Esophagus squamous epithelium (tissue), 5 donors: Measurements from ENCODE around the gene ROR1. TPM values are rescaled to one million over a fixed set of nuclear protein-coding genes. Genes with fewer than 3 reads are reported as not detected.

ENCODE experiments used
- DNase-seq: peaks from one replicate; lab custom pipeline; 2025; lab: John Stamatoyannopoulos, UW
- H3K27ac ChIP-seq, 4 donors: fragments of 200-600 bp; sonication (generic); one replicate each; pipeline ENCODE4 v1.5.1; 2016 to 2019; ENCODE audit warnings: mild to moderate bottlenecking in 1 of 4
- H3K27me3 ChIP-seq, 4 donors: fragments of 200-600 bp; sonication (generic); 1 replicate in 3 of 4; 2 replicates in 1 of 4; pipeline versions ENCODE4 v1.5.1 to v1.6.0; 2017 to 2021; ENCODE audit warnings: antibody characterized with exemption in 1 of 4
- H3K36me3 ChIP-seq, 3 donors: fragments of 200-600 bp; sonication (generic); one replicate each; pipeline ENCODE4 v1.5.1; 2016 to 2019
- H3K4me1 ChIP-seq, 3 donors: fragments of 200-600 bp; sonication (generic); one replicate each; pipeline ENCODE4 v1.5.1; 2017 to 2019
- H3K4me3 ChIP-seq, 4 donors: fragments of 200-600 bp; sonication (generic); 1 replicate in 3 of 4; 2 replicates in 1 of 4; pipeline ENCODE4 v1.5.1; 2016 to 2019; ENCODE audit warnings: mild to moderate bottlenecking in 2 of 4, moderate library complexity in 1 of 4
- H3K9me3 ChIP-seq, 3 donors: fragments of 200-600 bp; sonication (generic); one replicate each; pipeline ENCODE4 v1.5.1; 2016 to 2019
- POLR2A ChIP-seq, 4 donors: fragments of 450-650 bp; IDR thresholded peaks; one replicate each; pipeline ENCODE4 v1.6.1; 2017; ENCODE audit warnings: antibody characterized with exemption in 4 of 4, mild to moderate bottlenecking in 4 of 4, moderate library complexity in 3 of 4
- WGBS, 2 donors: methylation state at CpG; one replicate each; pipeline ENCODE4 v1.1.5; 2018; 5-methylcytosine and 5-hydroxymethylcytosine counted together
- intact Hi-C: fragments of 100-400 bp; cut with DNase I; formaldehyde crosslinking; loops from one replicate; pipeline ENCODE4 v1.15.0; 2022
- total RNA-seq, 4 donors: library from RNA; depleted of rRNA; stranded (reverse); fragments of >200 nt; gene quantifications; one replicate each; pipeline ENCODE4 v1.1.0, GENCODE V29; 2016
- TF ChIP-seq, protein P1 (sequence below), 6 experiments: fragments of 450-650 bp in 4 of 6; fragments of 200-600 bp in 2 of 6; sonication (generic) in 2 of 6; IDR thresholded peaks; one replicate each; pipeline ENCODE4 v1.5.1; 2016 to 2019; ENCODE audit warnings: antibody characterized with exemption in 6 of 6, mild to moderate bottlenecking in 4 of 6, moderate library complexity in 4 of 6
- donor health status: DM: yes; HTN: yes; CAD: no.

Gene ROR1
- total RNA-seq, 4 donors from 2014 or later: 6.6 to 15.3 (median 9.4) TPM

GRCh38 chr1:63875636-63876035 is 101.8 kb downstream of the ROR1 start:
- no peak overlapping the region for H3K4me3 ChIP-seq
- intact Hi-C loops: no loop called here
- no peaks in the 10 kb centered on the region for H3K36me3 ChIP-seq
- no peaks in the 10 kb centered on the region for H3K27me3 ChIP-seq
- DNase-seq: no peak
- no peak for TF ChIP-seq POLR2A (IDR thresholded peaks at IDR 0.05)
- TF ChIP-seq, protein P1, sequence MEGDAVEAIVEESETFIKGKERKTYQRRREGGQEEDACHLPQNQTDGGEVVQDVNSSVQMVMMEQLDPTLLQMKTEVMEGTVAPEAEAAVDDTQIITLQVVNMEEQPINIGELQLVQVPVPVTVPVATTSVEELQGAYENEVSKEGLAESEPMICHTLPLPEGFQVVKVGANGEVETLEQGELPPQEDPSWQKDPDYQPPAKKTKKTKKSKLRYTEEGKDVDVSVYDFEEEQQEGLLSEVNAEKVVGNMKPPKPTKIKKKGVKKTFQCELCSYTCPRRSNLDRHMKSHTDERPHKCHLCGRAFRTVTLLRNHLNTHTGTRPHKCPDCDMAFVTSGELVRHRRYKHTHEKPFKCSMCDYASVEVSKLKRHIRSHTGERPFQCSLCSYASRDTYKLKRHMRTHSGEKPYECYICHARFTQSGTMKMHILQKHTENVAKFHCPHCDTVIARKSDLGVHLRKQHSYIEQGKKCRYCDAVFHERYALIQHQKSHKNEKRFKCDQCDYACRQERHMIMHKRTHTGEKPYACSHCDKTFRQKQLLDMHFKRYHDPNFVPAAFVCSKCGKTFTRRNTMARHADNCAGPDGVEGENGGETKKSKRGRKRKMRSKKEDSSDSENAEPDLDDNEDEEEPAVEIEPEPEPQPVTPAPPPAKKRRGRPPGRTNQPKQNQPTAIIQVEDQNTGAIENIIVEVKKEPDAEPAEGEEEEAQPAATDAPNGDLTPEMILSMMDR (IDR thresholded peaks at IDR 0.05): no peak
- peaks cover 0 to 59% (median 27%) of the 10 kb centered on the region in 3 donors for H3K4me1 ChIP-seq
- no peaks in the 10 kb centered on the region for H3K9me3 ChIP-seq
- no peak overlapping the region for H3K27ac ChIP-seq

- 71 to 84% methylated on average over 8 of the region's 8 CpGs for WGBS, 2 donors
- Histone ChIP-seq H3K4me1 (peaks cover 0 to 50% (median 18%) of the 10 kb centered on the region in 3 donors), H3K27me3 (no peaks in the 10 kb centered on the region), H3K27ac (no peak overlapping the region), H3K9me3 (no peaks in the 10 kb centered on the region), H3K4me3 (no peak overlapping the region), H3K36me3 (no peaks in the 10 kb centered on the region)
- no peak for DNase-seq
- TF ChIP-seq, protein P1 (IDR thresholded peaks at IDR 0.05): no peak
- no peak for TF ChIP-seq POLR2A (IDR thresholded peaks at IDR 0.05)
- intact Hi-C loops: no loop called here
Observed at GRCh38 chr1:63877021-63877767, 103.4 kb downstream of the ROR1 start.

DNA sequence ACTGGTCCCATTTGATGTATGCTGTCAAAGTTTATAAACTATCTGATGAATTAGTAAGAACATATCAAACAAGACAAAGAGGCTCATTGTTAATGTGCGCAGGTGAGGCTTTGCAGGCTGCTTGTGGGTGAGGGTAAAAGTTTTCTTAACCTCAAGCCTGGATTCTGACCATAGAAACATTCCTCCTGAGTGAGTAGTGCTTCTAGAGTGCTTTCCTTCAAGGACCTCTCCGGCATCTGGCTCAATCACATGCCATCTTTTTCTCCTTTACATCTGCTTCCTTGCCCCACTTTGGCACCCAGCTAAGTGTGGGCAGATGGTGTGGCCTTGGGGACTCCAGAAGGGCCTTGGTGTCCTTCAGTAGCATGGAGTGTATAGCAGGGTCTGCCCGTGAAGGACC is 104.0 kb downstream of the ROR1 start:
- TF ChIP-seq, protein P1 (IDR thresholded peaks at IDR 0.05): no peak
- no peak for TF ChIP-seq POLR2A (IDR thresholded peaks at IDR 0.05)
- Histone ChIP-seq H3K9me3 (no peaks in the 10 kb centered on the region), H3K27ac (no peak overlapping the region), H3K27me3 (no peaks in the 10 kb centered on the region), H3K36me3 (no peaks in the 10 kb centered on the region), H3K4me3 (no peak overlapping the region), H3K4me1 (peaks cover 0 to 50% (median 17%) of the 10 kb centered on the region in 3 donors)
- intact Hi-C loops: no loop called here
- WGBS, 2 donors: 67 to 91% methylated on average over 3 of the region's 3 CpGs
- no peak for DNase-seq

DNA sequence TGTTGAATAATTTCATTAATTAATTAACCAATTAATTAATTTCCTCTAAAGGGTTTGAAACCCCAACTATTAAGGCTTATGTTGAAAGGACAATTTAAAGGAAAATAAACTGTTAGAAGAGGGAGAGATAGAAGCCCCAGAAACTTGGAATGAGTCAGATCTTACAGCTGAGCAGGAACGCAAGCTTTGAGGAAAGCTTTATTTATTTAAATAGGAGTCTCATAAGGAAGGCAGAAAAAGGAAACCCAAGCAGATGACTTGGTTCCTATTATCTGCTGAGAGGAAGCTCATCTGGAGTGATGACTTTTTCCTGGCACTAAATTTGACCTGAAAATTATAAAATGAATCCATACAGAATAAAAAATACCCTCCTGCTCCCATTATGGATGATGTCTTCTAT is 105.1 kb downstream of the ROR1 start:
- no peaks in the 10 kb centered on the region for H3K27me3 ChIP-seq
- DNase-seq: no peak
- WGBS, 2 donors: 0 to 59% methylated on average over 1 of the region's 1 CpG
- H3K4me3 ChIP-seq: no peak overlapping the region
- H3K36me3 ChIP-seq: no peaks in the 10 kb centered on the region
- intact Hi-C loops: no loop called here
- peaks cover 0 to 49% (median 14%) of the 10 kb centered on the region in 3 donors for H3K4me1 ChIP-seq
- H3K9me3 ChIP-seq: no peaks in the 10 kb centered on the region
- TF ChIP-seq POLR2A (IDR thresholded peaks at IDR 0.05): no peak
- TF ChIP-seq, protein P1 (IDR thresholded peaks at IDR 0.05): no peak
- H3K27ac ChIP-seq: no peak overlapping the region

DNA sequence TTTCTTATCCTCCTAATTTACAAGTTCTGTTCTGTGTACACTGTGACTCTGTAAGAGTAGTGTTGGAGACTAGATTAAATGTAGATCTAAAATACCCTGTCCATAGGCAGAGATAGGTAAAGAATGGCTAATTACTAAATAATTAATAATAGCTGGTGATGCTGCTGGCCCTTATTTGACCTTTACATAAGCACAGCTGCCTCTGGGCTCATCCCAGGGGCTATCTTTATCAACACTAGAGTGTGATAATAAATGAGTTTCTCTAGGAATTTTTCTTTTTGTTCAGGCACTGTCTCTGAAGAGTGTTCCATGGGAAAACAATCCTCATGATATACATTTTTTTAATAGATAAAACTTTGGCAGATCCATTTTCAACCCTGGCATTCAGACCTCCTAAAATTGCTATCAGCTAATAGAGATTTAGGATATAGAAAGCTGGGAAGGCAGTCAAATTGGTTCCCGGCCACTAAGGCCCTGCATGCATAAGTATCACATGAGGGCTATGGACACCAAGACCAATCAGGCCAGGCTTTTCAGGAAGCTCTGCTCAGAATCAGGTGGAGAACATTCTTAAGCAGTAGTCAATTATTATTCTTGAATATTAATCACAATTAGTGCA is 107.2 kb downstream of the ROR1 start:
- Histone ChIP-seq H3K9me3 (no peaks in the 10 kb centered on the region), H3K4me1 (peaks cover 0 to 36% (median 11%) of the 10 kb centered on the region in 3 donors), H3K27ac (no peak overlapping the region), H3K4me3 (no peak overlapping the region), H3K27me3 (no peaks in the 10 kb centered on the region), H3K36me3 (no peaks in the 10 kb centered on the region)
- intact Hi-C loops: no loop called here
- TF ChIP-seq, protein P1 (IDR thresholded peaks at IDR 0.05): no peak
- TF ChIP-seq POLR2A (IDR thresholded peaks at IDR 0.05): no peak
- no peak for DNase-seq
- WGBS, 2 donors: 82 to 100% methylated on average over 1 of the region's 1 CpG
